ENCODE results near the gene SLC9A8. TPM values are rescaled to one million over a fixed set of nuclear protein-coding genes. Genes with fewer than 3 reads are reported as not detected.

SLC9A8 gene
- total RNA-seq, 1 experiment from 2014 or later = 7.5 TPM

DNA sequence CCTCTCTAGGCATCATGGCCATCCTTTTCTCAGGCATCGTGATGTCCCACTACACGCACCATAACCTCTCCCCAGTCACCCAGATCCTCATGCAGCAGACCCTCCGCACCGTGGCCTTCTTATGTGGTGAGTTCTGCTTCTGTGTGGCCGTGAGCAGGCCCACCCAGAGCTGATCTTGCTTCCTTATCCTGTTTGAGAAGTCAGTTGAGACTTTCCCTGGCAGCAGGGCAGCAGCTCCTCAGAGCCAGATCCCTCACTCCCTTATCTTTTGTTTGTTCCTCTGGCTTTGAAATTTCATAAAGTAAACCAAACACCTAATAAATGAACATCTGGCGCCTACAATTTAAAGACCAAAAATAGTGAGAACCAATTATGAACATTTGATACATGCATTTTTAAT lies 62.1 kb downstream of the SLC9A8 start:
- Histone ChIP-seq H3K4ac (ENCODE audit: low read depth, low read length) (no peak overlapping the region), H2BK5ac (ENCODE audit: insufficient read length, low read length) (no peak overlapping the region), H3K23me2 (ENCODE audit: insufficient read length, low read depth, low read length, poor library complexity, severe bottlenecking) (no peaks in the 10 kb centered on the region), H3K56ac (ENCODE audit: insufficient read length, low read depth, low read length) (no peak overlapping the region), H2BK20ac (ENCODE audit: low read depth, low read length, poor library complexity, severe bottlenecking) (no peak overlapping the region), H4K91ac (ENCODE audit: insufficient read length, low read depth, low read length) (no peak overlapping the region), H3K79me1 (ENCODE audit: insufficient read depth, low read depth, low read length, poor library complexity, severe bottlenecking) (no peaks in the 10 kb centered on the region), H4K20me1 (ENCODE audit: control insufficient read depth, insufficient read depth, insufficient read length) (peaks cover 3% of the 10 kb centered on the region), H2BK120ac (ENCODE audit: low read depth, low read length, poor library complexity, severe bottlenecking) (no peak overlapping the region), H2AK5ac (ENCODE audit: insufficient read length, low read length) (no peak overlapping the region), H3T11ph (ENCODE audit: low read length) (no peak overlapping the region), H3K4me1 (ENCODE audit: insufficient read depth, low read length) (no peaks in the 10 kb centered on the region), H3K14ac (ENCODE audit: insufficient read depth, low read length) (no peak overlapping the region; the same call in 1 of the 2 replicates), H2AFZ (ENCODE audit: low read length) (no peak overlapping the region), H4K5ac (ENCODE audit: insufficient read length, low read depth, low read length) (no peak overlapping the region), H3K9me3 (ENCODE audit: control insufficient read depth, low read depth, low read length) (no peaks in the 10 kb centered on the region), H2BK15ac (ENCODE audit: low read depth, low read length) (no peak overlapping the region), H3K4me2 (ENCODE audit: insufficient read depth, insufficient read length, low read length) (no peak overlapping the region), H3K27ac (ENCODE audit: insufficient read length, low read depth, low read length) (no peak overlapping the region), H3K23ac (ENCODE audit: insufficient read length, low read depth, low read length) (no peak overlapping the region), H3K27me3 (ENCODE audit: insufficient read depth, low read length) (no peaks in the 10 kb centered on the region), H3K18ac (ENCODE audit: insufficient read length, low read depth, low read length) (no peak overlapping the region), H4K8ac (replicated peaks; ENCODE audit: insufficient read length, low read depth, low read length) (no peak overlapping the region), H3K9ac (ENCODE audit: extremely low read depth, insufficient read length, low read length) (no peak overlapping the region), H2BK12ac (ENCODE audit: insufficient read length, low read depth, low read length) (no peak overlapping the region), H3K79me2 (ENCODE audit: insufficient read depth, low read length) (no peaks in the 10 kb centered on the region)
- peak overlapping the region in 2 of 3 experiments; percentile 9 to 21; a peak in 1 of 7 replicates for H3K27ac Mint-ChIP-seq
- DNase-seq = no peak
- no CpG with 5 or more reads among the region's 6 CpGs for WGBS (ENCODE audit: extremely low coverage, insufficient read length, low lambda C conversion rate)
- H3K4me1 Mint-ChIP-seq = no peaks in the 10 kb centered on the region; a peak in 1 of 4 replicates
- no peak overlapping the region for H3K4me3 Mint-ChIP-seq
- TF ChIP-seq, protein P1, sequence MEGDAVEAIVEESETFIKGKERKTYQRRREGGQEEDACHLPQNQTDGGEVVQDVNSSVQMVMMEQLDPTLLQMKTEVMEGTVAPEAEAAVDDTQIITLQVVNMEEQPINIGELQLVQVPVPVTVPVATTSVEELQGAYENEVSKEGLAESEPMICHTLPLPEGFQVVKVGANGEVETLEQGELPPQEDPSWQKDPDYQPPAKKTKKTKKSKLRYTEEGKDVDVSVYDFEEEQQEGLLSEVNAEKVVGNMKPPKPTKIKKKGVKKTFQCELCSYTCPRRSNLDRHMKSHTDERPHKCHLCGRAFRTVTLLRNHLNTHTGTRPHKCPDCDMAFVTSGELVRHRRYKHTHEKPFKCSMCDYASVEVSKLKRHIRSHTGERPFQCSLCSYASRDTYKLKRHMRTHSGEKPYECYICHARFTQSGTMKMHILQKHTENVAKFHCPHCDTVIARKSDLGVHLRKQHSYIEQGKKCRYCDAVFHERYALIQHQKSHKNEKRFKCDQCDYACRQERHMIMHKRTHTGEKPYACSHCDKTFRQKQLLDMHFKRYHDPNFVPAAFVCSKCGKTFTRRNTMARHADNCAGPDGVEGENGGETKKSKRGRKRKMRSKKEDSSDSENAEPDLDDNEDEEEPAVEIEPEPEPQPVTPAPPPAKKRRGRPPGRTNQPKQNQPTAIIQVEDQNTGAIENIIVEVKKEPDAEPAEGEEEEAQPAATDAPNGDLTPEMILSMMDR (conservative IDR thresholded peaks at IDR 0.05) = no peak
- H3K36me3 Mint-ChIP-seq (ENCODE audit: insufficient read depth in 1 of 3, low read depth in 3 of 3) = peaks cover 0 to 17% (median 0%) of the 10 kb centered on the region in 3 experiments; a peak in 3 of 7 replicates
- H3K27me3 Mint-ChIP-seq (ENCODE audit: low read depth) = no peaks in the 10 kb centered on the region
- H3K9me3 Mint-ChIP-seq = no peaks in the 10 kb centered on the region; a peak in 1 of 5 replicates

Data from H9 (cell line).